PFSK-1 (cell line): ENCODE results near the gene TMEM37.

Experiments used
- FOXP2 ChIP-seq: optimal IDR thresholded peaks from 2 replicates; pipeline ENCODE3; 2011; ENCODE audit warnings: borderline replicate concordance, control low read depth, inconsistent platforms; ENCODE audit not compliant: insufficient read depth; ENCODE audit errors: extremely low read length, extremely low read depth
- POLR2AphosphoS5 ChIP-seq: IDR thresholded peaks from 2 replicates; pipeline ENCODE4 v1.6.1; 2012; ENCODE audit warnings: low read depth, mild to moderate bottlenecking, control low read depth, low read length, moderate library complexity
- SIN3A ChIP-seq: IDR thresholded peaks from 2 replicates; pipeline ENCODE4 v1.6.1; 2012; ENCODE audit warnings: mild to moderate bottlenecking, low read length, moderate library complexity, borderline replicate concordance; ENCODE audit not compliant: insufficient read depth
- TAF1 ChIP-seq: IDR thresholded peaks from 2 replicates; pipeline ENCODE4 v1.6.1; 2012; ENCODE audit warnings: low read length, control low read depth, borderline replicate concordance; ENCODE audit not compliant: insufficient read depth
- TF ChIP-seq, protein P1 (sequence below), 2 experiments: IDR thresholded peaks; 2 replicates each; pipeline versions ENCODE4 v1.6.1 to v1.8.0; 2011 to 2012; ENCODE audit warnings: low read depth in 2 of 2, low read length in 2 of 2, control low read depth in 1 of 2, inconsistent platforms in 1 of 2, mild to moderate bottlenecking in 1 of 2, moderate library complexity in 1 of 2; ENCODE audit not compliant: insufficient read depth in 1 of 2

The TMEM37 gene

DNA sequence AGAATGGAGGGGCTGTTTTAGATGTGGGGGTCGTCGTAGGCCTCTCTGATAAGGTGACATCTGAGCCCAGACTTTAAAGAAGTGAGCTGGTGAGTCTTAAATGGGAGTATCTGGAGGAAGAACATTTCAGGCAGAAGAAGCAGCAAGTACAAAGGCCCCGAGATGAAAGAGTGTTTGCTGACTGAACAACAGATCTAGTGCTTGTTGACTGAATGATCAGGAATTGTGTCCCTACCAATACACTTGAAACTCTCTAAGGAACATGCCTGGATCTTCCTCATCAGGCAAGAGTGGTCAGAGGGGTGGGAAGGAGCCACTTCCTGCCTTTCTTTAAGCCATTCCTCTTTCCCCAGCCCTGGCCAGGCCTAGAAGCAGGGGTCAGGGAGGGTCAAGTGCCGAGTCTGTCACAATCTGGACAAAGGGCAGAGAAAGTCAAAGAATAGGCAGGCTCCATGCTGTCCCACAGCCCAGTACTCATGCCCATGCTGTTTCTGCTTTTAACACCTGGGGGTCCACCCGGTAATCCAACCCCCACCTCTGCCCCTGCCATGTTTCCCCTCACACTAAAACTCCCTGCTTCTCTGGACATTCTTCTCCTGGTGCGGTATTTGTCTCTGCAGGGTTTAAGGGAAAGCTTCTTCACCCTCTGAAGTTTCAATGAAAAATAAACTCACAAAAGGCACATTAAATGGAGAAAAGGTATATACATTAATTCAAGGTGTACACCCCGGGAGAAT lies 3.0 kb upstream of the TMEM37 start:
- TF ChIP-seq POLR2AphosphoS5 (no peak), SIN3A (no peak), FOXP2 (no peak), TAF1 (no peak)
- TF ChIP-seq, protein P1, sequence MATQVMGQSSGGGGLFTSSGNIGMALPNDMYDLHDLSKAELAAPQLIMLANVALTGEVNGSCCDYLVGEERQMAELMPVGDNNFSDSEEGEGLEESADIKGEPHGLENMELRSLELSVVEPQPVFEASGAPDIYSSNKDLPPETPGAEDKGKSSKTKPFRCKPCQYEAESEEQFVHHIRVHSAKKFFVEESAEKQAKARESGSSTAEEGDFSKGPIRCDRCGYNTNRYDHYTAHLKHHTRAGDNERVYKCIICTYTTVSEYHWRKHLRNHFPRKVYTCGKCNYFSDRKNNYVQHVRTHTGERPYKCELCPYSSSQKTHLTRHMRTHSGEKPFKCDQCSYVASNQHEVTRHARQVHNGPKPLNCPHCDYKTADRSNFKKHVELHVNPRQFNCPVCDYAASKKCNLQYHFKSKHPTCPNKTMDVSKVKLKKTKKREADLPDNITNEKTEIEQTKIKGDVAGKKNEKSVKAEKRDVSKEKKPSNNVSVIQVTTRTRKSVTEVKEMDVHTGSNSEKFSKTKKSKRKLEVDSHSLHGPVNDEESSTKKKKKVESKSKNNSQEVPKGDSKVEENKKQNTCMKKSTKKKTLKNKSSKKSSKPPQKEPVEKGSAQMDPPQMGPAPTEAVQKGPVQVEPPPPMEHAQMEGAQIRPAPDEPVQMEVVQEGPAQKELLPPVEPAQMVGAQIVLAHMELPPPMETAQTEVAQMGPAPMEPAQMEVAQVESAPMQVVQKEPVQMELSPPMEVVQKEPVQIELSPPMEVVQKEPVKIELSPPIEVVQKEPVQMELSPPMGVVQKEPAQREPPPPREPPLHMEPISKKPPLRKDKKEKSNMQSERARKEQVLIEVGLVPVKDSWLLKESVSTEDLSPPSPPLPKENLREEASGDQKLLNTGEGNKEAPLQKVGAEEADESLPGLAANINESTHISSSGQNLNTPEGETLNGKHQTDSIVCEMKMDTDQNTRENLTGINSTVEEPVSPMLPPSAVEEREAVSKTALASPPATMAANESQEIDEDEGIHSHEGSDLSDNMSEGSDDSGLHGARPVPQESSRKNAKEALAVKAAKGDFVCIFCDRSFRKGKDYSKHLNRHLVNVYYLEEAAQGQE (IDR thresholded peaks at IDR 0.05; ENCODE audit: insufficient read depth in 1 of 2, low read depth in 2 of 2, low read length in 2 of 2), result no peak

DNA sequence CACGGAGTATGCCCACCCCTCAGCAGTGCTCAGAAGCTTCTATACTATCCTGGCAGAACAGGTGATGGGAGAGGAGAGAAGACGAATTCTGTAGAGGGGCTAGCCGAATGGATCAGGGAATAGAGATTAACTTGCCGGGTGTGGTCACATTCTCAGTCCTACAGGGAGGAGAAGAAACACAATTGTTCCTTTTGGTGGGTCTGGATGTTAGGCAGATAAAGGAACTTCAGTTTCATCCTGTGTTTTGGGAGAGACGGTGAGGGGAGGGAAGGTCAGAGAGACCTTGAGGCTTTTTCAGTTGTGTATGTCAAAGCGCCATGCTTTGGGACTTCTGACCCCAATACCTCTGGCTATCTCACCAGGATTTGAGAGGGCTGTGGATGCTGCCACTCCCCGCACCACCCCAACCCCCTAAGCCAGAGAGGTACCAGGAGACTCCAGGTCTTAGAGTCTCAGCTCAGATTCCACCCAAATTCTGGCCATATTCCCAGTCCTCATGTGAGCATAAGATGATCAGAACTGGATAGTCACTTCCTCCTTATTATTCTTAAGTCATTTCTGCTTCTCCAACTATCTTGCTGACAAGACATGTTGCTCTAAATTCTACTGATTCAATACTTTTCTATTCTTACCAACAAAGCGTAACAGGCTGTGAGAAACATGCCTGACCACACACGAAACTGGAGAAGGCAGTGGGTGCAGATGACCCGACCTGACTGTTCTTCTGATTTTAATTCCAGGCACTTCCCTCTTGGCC lies 2.3 kb upstream of the TMEM37 start:
- no peak for TF ChIP-seq TAF1
- no peak for TF ChIP-seq POLR2AphosphoS5
- TF ChIP-seq SIN3A, result no peak
- TF ChIP-seq, protein P1 (IDR thresholded peaks at IDR 0.05; ENCODE audit: insufficient read depth in 1 of 2, low read depth in 2 of 2, low read length in 2 of 2), result no peak
- no peak for TF ChIP-seq FOXP2

DNA sequence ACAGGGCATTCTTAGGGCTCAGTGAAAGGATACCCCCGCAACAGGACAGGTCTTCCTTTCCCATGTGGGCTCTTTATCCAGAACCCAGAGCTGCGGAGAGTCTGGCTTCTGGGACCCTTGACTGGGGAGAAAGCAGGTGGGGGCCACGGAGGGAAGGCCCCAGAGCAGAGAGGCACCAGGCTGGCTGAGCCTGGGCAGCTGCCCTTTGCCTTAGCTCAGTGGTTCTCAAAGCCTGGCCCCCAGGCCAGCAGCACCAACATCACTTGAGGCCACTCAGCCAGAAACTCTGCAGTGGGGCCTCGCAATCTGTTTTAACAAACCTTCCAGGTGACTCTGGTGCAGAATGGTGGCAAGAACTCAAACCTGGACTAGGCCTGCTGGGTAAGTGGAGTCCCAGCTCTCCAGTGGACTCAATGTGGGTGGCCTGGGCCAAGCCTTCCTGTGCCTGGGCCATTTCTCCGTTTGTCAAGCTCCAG lies 1.6 kb upstream of the TMEM37 start:
- TF ChIP-seq, protein P1 (IDR thresholded peaks at IDR 0.05; ENCODE audit: insufficient read depth in 1 of 2, low read depth in 2 of 2, low read length in 2 of 2), result no peak
- TF ChIP-seq TAF1, result no peak
- TF ChIP-seq SIN3A, result no peak
- TF ChIP-seq POLR2AphosphoS5, result no peak
- TF ChIP-seq FOXP2, result no peak

DNA sequence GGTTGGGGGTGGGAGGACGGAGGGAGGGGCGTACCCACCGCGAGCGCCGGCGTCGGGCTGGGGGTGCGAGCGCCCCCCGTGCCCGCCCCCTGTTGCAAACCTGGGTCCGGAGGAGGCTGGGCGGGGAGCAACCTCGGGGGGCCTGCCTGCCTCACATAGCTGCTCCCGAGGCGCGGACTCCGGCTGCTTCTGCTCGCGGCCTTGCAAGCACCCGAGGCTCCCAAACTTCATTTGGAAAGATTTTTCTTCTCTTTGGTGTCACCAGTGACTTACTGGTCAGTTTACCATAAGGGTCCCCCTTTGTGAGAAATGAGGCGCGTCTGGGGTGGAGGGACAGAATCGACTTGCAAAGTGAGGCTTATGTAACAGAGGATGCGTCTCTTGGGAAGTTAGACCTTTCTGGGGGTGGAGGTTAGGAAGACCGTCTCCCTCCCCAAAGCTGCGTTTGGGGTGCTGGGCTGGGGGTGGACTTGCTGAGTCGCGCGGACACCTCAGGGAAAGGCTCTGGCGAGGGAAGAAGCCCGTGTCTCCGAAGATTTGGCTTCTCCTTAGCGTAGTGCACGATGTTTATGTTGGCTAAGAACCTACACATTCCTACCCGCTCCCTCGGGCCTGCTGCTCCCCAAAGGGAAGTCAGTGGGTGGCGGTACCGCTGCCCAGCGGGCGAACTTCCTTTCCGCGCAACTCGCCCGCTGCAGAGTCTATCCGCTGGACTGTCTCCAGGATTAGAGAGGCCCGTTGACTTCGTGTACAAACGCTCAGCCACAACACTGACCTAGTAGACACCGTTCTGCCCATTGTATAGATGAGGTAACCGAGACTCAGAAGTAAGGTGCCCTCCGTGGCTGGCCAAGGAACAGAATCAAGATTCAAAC lies 559 bp downstream of the TMEM37 start:
- TF ChIP-seq SIN3A (no peak), TAF1 (no peak), POLR2AphosphoS5 (no peak)
- TF ChIP-seq, protein P1 (IDR thresholded peaks at IDR 0.05; ENCODE audit: insufficient read depth in 1 of 2, low read depth in 2 of 2, low read length in 2 of 2), result no peak
